Liver (tissue), 9 donors: ENCODE data around the gene NRIP1. TPM values are rescaled to one million over a fixed set of nuclear protein-coding genes. Genes with fewer than 3 reads are reported as not detected.

ENCODE experiments used
- DNase-seq: peaks from one replicate; pipeline ENCODE4 v3.0.0-alpha.2; 2017; ENCODE audit warnings: low spot score
- H3K27ac ChIP-seq, 2 donors: one replicate each; pipeline ENCODE4 v1.7.0; 2013; ENCODE audit warnings: inconsistent platforms in 2 of 2, low read length in 2 of 2, control low read depth in 1 of 2, low read depth in 1 of 2, mild to moderate bottlenecking in 1 of 2
- H3K27me3 ChIP-seq, 4 donors: one replicate each; pipeline versions ENCODE4 v1.6.1 to v1.7.0; 2013; ENCODE audit warnings: low read length in 3 of 4, inconsistent platforms in 1 of 4, mild to moderate bottlenecking in 1 of 4, moderate library complexity in 1 of 4; ENCODE audit not compliant: control insufficient read depth in 4 of 4, insufficient read depth in 4 of 4
- H3K36me3 ChIP-seq, 4 donors: one replicate each; pipeline versions ENCODE4 v1.6.1 to v1.7.0; 2013; ENCODE audit warnings: low read length in 3 of 4, mild to moderate bottlenecking in 3 of 4, low read depth in 1 of 4, moderate library complexity in 1 of 4; ENCODE audit not compliant: control insufficient read depth in 4 of 4, insufficient read depth in 3 of 4
- H3K4me1 ChIP-seq, 4 donors: one replicate each; pipeline versions ENCODE4 v1.6.1 to v1.7.0; 2013; ENCODE audit warnings: low read length in 3 of 4, mild to moderate bottlenecking in 3 of 4, moderate library complexity in 1 of 4; ENCODE audit not compliant: control insufficient read depth in 4 of 4, insufficient read depth in 4 of 4
- H3K4me3 ChIP-seq, 3 donors: one replicate each; pipeline versions ENCODE4 v1.6.1 to v1.7.0; 2013; ENCODE audit warnings: low read length in 3 of 3, control low read depth in 1 of 3, low read depth in 1 of 3, mild to moderate bottlenecking in 1 of 3
- H3K9ac ChIP-seq, 2 donors: one replicate each; pipeline ENCODE4 v1.7.0; 2013; ENCODE audit warnings: low read length in 2 of 2, mild to moderate bottlenecking in 2 of 2, moderate library complexity in 2 of 2, control low read depth in 1 of 2, low read depth in 1 of 2
- H3K9me3 ChIP-seq, 4 donors: one replicate each; pipeline versions ENCODE4 v1.6.1 to v1.7.0; 2013; ENCODE audit warnings: low read length in 3 of 4; ENCODE audit not compliant: control insufficient read depth in 4 of 4
- EGR1 ChIP-seq, 2 donors: IDR thresholded peaks; 2 replicates each; pipeline ENCODE4 v1.6.1; 2016 to 2018; ENCODE audit warnings: antibody characterized with exemption in 2 of 2, low read depth in 2 of 2
- FOXA1 ChIP-seq: IDR thresholded peaks from 2 replicates; pipeline ENCODE4 v1.6.1; 2016; ENCODE audit warnings: antibody characterized with exemption
- FOXA2 ChIP-seq: IDR thresholded peaks from 2 replicates; pipeline ENCODE4 v1.6.1; 2016; ENCODE audit warnings: antibody characterized with exemption
- GABPA ChIP-seq, 2 donors: IDR thresholded peaks in 1 of 2; conservative IDR thresholded peaks in 1 of 2; 2 replicates each; pipeline ENCODE4 v1.6.1; 2016; ENCODE audit warnings: antibody characterized with exemption in 2 of 2, mild to moderate bottlenecking in 1 of 2, moderate library complexity in 1 of 2
- HNF4A ChIP-seq, 2 donors: conservative IDR thresholded peaks; 2 replicates each; pipeline ENCODE4 v1.6.1; 2016; ENCODE audit warnings: antibody characterized with exemption in 2 of 2, mild to moderate bottlenecking in 2 of 2
- HNF4G ChIP-seq: IDR thresholded peaks from 2 replicates; pipeline ENCODE4 v1.6.1; 2016; ENCODE audit warnings: antibody characterized with exemption
- JUND ChIP-seq, 2 donors: IDR thresholded peaks; 2 replicates each; pipeline ENCODE4 v1.6.1; 2016; ENCODE audit warnings: antibody characterized with exemption in 2 of 2
- MAX ChIP-seq: IDR thresholded peaks from 2 replicates; pipeline ENCODE4 v1.6.1; 2016; ENCODE audit warnings: antibody characterized with exemption
- NR2F2 ChIP-seq: IDR thresholded peaks from 2 replicates; pipeline ENCODE4 v1.6.1; 2016; ENCODE audit warnings: antibody characterized with exemption
- RAD21 ChIP-seq, 2 donors: IDR thresholded peaks; 2 replicates each; pipeline ENCODE4 v1.6.1; 2016; ENCODE audit warnings: antibody characterized with exemption in 2 of 2, mild to moderate bottlenecking in 2 of 2
- RXRA ChIP-seq, 2 donors: IDR thresholded peaks; 2 replicates each; pipeline ENCODE4 v1.6.1; 2017 to 2018; ENCODE audit warnings: antibody characterized with exemption in 2 of 2, mild to moderate bottlenecking in 1 of 2
- SP1 ChIP-seq: IDR thresholded peaks from 2 replicates; pipeline ENCODE4 v1.6.1; 2018; ENCODE audit warnings: antibody characterized with exemption, mild to moderate bottlenecking
- TAF1 ChIP-seq: conservative IDR thresholded peaks from 2 replicates; pipeline ENCODE4 v1.6.1; 2016; ENCODE audit warnings: antibody characterized with exemption, mild to moderate bottlenecking
- YY1 ChIP-seq: IDR thresholded peaks from 2 replicates; pipeline ENCODE4 v1.6.1; 2016; ENCODE audit warnings: antibody characterized with exemption, mild to moderate bottlenecking
- WGBS: extraction: QIAGEN DNeasy Blood & Tissue Kit; methylation state at CpG from one replicate; pipeline ENCODE4 v1.1.7; 2013; 5-methylcytosine and 5-hydroxymethylcytosine counted together
- polyA plus RNA-seq, 2 donors: library from polyadenylated mRNA; stranded (reverse) in 1 of 2; unstranded in 1 of 2; fragments of 200-250 nt in 1 of 2; fragments of >200 nt in 1 of 2; fragmentation: Nextera tagmentation in 1 of 2; extraction: Ambion mirVana in 1 of 2; gene quantifications; one replicate each; pipeline versions ENCODE4 v1.2.1 to v1.2.3, GENCODE V29; 2013 to 2015
- total RNA-seq, 2 donors: library from RNA; depleted of rRNA; stranded (reverse); fragments of >200 nt; gene quantifications; one replicate each; pipeline ENCODE4 v1.2.3, GENCODE V29; 2014
- TF ChIP-seq, protein P1 (sequence below): IDR thresholded peaks from 2 replicates; pipeline ENCODE4 v1.6.1; 2016; ENCODE audit warnings: antibody characterized with exemption
- TF ChIP-seq, protein P2 (sequence below): IDR thresholded peaks from 2 replicates; pipeline ENCODE4 v1.6.1; 2016; ENCODE audit warnings: antibody characterized with exemption
- TF ChIP-seq, protein P3 (sequence below): IDR thresholded peaks from 2 replicates; pipeline ENCODE4 v1.6.1; 2016; ENCODE audit warnings: antibody characterized with exemption, mild to moderate bottlenecking
- TF ChIP-seq, protein P4 (sequence below): fragments of 150-350 bp; IDR thresholded peaks from 2 replicates; pipeline ENCODE4 v1.5.1; 2017; ENCODE audit warnings: improper control_type of control experiment, low read depth, low read length; ENCODE audit not compliant: missing input control
- donor health status: healthy.
- donor health status: healthy.
- donor health status: healthy.
- donor health status: healthy.
- donor health status: healthy.

NRIP1 gene
- total and polyA plus RNA-seq, 4 donors, result 3.8 to 28.4 (median 12.6) TPM

DNA sequence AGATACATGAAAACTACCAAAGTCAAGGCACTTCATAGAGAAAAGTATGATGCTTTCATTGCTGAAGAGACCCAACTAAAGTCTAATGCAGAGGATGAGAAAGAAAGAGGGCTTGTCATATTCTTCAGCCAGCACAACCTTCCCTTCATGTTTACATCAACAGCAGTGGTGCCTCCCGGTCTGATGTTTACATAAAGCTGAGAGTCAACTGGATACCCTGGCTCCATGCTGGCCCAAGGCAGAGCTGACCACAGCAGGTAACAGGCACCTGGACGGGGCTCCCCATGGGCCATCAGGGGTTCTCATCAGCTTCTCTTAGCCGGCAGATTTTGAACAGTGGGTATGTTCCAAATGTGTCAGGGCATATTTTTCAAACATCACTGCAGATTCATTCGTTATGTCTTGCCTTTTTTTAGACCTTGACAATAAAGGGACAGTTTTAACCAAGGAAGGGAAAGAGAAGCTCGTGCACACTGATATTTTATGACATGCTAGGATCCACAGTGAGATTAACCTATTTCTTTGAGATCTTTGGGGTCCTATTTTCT is 117.1 kb downstream of the NRIP1 start:
- no peaks in the 10 kb centered on the region for H3K27me3 ChIP-seq
- H3K4me3 ChIP-seq, result no peak overlapping the region
- peaks cover 5 to 18% (median 14%) of the 10 kb centered on the region in 4 donors for H3K4me1 ChIP-seq
- 79% methylated on average over 5 of the region's 5 CpGs for WGBS
- H3K9me3 ChIP-seq, result peaks cover 0 to 6% (median 2%) of the 10 kb centered on the region in 4 donors
- TF ChIP-seq RAD21 (IDR thresholded peaks at IDR 0.05), result no peak
- no peak for TF ChIP-seq YY1
- no peak for TF ChIP-seq MAX
- TF ChIP-seq SP1, result no peak
- no peak for TF ChIP-seq RXRA (IDR thresholded peaks at IDR 0.05)
- no peak for TF ChIP-seq EGR1 (IDR thresholded peaks at IDR 0.05; ENCODE audit: low read depth in 2 of 2)
- TF ChIP-seq HNF4A (conservative IDR thresholded peaks at IDR 0.05), result no peak
- TF ChIP-seq FOXA1, result no peak
- no peak for TF ChIP-seq FOXA2
- TF ChIP-seq, protein P1, sequence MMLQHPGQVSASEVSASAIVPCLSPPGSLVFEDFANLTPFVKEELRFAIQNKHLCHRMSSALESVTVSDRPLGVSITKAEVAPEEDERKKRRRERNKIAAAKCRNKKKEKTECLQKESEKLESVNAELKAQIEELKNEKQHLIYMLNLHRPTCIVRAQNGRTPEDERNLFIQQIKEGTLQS, result no peak
- TF ChIP-seq, protein P2, sequence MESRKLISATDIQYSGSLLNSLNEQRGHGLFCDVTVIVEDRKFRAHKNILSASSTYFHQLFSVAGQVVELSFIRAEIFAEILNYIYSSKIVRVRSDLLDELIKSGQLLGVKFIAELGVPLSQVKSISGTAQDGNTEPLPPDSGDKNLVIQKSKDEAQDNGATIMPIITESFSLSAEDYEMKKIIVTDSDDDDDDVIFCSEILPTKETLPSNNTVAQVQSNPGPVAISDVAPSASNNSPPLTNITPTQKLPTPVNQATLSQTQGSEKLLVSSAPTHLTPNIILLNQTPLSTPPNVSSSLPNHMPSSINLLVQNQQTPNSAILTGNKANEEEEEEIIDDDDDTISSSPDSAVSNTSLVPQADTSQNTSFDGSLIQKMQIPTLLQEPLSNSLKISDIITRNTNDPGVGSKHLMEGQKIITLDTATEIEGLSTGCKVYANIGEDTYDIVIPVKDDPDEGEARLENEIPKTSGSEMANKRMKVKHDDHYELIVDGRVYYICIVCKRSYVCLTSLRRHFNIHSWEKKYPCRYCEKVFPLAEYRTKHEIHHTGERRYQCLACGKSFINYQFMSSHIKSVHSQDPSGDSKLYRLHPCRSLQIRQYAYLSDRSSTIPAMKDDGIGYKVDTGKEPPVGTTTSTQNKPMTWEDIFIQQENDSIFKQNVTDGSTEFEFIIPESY, result no peak
- TF ChIP-seq JUND (IDR thresholded peaks at IDR 0.05), result no peak
- no peak for TF ChIP-seq GABPA (IDR thresholded peaks at IDR 0.05 in 1 of 2, conservative IDR thresholded peaks at IDR 0.05 in 1 of 2)
- no peak for TF ChIP-seq NR2F2
- no peak for DNase-seq
- H3K27ac ChIP-seq, result no peak overlapping the region
- no peaks in the 10 kb centered on the region for H3K36me3 ChIP-seq
- H3K9ac ChIP-seq, result no peak overlapping the region

GRCh38 chr21:14945176-14945575 is 119.6 kb downstream of the NRIP1 start:
- Histone ChIP-seq H3K27ac (no peak overlapping the region), H3K4me3 (no peak overlapping the region), H3K27me3 (no peaks in the 10 kb centered on the region), H3K36me3 (no peaks in the 10 kb centered on the region), H3K4me1 (peaks cover 5 to 20% (median 15%) of the 10 kb centered on the region in 4 donors), H3K9ac (no peak overlapping the region), H3K9me3 (peaks cover 0 to 6% (median 2%) of the 10 kb centered on the region in 4 donors)
- DNase-seq, result no peak
- TF ChIP-seq, protein P3, sequence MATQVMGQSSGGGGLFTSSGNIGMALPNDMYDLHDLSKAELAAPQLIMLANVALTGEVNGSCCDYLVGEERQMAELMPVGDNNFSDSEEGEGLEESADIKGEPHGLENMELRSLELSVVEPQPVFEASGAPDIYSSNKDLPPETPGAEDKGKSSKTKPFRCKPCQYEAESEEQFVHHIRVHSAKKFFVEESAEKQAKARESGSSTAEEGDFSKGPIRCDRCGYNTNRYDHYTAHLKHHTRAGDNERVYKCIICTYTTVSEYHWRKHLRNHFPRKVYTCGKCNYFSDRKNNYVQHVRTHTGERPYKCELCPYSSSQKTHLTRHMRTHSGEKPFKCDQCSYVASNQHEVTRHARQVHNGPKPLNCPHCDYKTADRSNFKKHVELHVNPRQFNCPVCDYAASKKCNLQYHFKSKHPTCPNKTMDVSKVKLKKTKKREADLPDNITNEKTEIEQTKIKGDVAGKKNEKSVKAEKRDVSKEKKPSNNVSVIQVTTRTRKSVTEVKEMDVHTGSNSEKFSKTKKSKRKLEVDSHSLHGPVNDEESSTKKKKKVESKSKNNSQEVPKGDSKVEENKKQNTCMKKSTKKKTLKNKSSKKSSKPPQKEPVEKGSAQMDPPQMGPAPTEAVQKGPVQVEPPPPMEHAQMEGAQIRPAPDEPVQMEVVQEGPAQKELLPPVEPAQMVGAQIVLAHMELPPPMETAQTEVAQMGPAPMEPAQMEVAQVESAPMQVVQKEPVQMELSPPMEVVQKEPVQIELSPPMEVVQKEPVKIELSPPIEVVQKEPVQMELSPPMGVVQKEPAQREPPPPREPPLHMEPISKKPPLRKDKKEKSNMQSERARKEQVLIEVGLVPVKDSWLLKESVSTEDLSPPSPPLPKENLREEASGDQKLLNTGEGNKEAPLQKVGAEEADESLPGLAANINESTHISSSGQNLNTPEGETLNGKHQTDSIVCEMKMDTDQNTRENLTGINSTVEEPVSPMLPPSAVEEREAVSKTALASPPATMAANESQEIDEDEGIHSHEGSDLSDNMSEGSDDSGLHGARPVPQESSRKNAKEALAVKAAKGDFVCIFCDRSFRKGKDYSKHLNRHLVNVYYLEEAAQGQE, result no peak
- TF ChIP-seq, protein P4, sequence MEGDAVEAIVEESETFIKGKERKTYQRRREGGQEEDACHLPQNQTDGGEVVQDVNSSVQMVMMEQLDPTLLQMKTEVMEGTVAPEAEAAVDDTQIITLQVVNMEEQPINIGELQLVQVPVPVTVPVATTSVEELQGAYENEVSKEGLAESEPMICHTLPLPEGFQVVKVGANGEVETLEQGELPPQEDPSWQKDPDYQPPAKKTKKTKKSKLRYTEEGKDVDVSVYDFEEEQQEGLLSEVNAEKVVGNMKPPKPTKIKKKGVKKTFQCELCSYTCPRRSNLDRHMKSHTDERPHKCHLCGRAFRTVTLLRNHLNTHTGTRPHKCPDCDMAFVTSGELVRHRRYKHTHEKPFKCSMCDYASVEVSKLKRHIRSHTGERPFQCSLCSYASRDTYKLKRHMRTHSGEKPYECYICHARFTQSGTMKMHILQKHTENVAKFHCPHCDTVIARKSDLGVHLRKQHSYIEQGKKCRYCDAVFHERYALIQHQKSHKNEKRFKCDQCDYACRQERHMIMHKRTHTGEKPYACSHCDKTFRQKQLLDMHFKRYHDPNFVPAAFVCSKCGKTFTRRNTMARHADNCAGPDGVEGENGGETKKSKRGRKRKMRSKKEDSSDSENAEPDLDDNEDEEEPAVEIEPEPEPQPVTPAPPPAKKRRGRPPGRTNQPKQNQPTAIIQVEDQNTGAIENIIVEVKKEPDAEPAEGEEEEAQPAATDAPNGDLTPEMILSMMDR, result no peak
- no peak for TF ChIP-seq HNF4A (conservative IDR thresholded peaks at IDR 0.05)
- TF ChIP-seq SP1, result no peak
- TF ChIP-seq FOXA2, result no peak
- TF ChIP-seq JUND (IDR thresholded peaks at IDR 0.05), result no peak
- TF ChIP-seq FOXA1, result no peak
- TF ChIP-seq MAX, result no peak
- TF ChIP-seq GABPA (IDR thresholded peaks at IDR 0.05 in 1 of 2, conservative IDR thresholded peaks at IDR 0.05 in 1 of 2), result no peak
- TF ChIP-seq EGR1 (IDR thresholded peaks at IDR 0.05; ENCODE audit: low read depth in 2 of 2), result no peak
- TF ChIP-seq HNF4G, result no peak
- TF ChIP-seq, protein P1, result no peak
- no peak for TF ChIP-seq YY1
- no peak for TF ChIP-seq NR2F2
- TF ChIP-seq RAD21 (IDR thresholded peaks at IDR 0.05), result no peak
- no peak for TF ChIP-seq RXRA (IDR thresholded peaks at IDR 0.05)
- TF ChIP-seq, protein P2, result no peak
- no peak for TF ChIP-seq TAF1
- 67% methylated on average over 3 of the region's 3 CpGs for WGBS
